ENCODE data around the gene GPR157.
"Not testable (repeated sequence)": the region's sequence is repeated elsewhere in the genome, so short reads cannot be mapped to it uniquely, and the experiment has no call there.

The GPR157 gene

GRCh38 chr1:9165396-9165795, 36.5 kb upstream of the GPR157 start:
- DNase-seq (ENCODE audit: extremely low read depth, low read depth) = no peak
- no peak for TF ChIP-seq CTCF (IDR thresholded peaks at IDR 0.05; ENCODE audit: low read depth, low read length)

DNA sequence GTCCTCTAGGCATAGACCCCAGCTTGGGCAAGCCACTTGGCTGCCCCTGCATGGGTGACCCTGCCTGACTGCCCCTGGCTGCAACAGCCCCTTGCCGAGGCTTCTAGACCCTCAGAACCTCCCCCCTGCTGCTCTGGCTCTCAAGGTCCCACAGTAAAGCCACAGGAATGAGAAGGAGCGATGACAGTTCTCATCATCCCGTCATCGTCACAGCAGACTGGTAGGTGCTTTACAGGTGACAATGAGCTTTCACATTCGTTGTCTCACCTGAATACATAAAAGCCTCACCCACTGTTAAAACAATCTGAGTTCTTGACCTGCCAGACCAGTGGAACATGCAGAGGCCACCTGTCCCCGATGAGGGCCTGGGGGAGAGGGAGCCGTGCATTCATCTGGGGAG, 36.0 kb upstream of the GPR157 start:
- DNase-seq (ENCODE audit: extremely low read depth, low read depth) = no peak
- TF ChIP-seq CTCF (IDR thresholded peaks at IDR 0.05; ENCODE audit: low read depth, low read length) = no peak

DNA sequence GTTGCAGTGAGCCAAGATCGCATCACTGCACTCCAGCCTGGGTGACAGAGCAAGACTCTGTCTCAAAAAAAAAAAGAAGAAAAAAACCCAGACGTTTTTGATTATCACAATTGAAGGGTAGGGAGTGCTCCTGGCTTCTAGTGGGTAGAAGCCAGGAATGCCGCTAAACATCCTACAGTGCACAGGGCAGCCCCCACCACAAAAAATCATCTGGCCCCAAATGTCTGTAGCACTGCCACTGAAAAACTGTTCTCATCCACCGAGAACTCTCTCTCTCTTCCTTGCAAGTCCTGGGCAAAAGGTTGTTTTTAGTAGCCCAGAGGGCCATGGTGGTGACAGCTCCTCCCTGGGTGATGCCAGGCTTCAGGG, 35.6 kb upstream of the GPR157 start:
- no peak for TF ChIP-seq CTCF (IDR thresholded peaks at IDR 0.05; ENCODE audit: low read depth, low read length)

DNA sequence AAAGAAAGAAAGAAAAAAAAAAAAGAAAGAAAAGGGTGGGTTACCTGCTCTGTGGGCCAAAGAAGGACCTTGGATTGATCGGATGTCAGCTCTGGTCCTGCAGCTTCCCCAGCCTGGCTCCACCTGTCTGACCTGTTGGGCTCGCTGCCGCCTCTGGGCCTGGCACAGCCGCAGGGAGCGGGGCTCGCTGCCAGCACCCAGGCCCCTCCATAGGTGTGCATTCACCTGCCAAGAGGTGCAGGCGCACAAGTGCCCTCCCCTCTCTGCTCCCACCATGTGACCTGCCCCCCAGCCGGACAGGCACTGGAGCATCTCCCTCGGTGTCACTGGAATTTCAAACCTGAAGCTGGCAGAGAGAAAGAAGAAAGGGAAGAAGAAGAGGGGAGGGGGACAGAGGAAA, 33.1 kb upstream of the GPR157 start:
- no peak for DNase-seq (ENCODE audit: extremely low read depth, low read depth)
- no peak for TF ChIP-seq CTCF (IDR thresholded peaks at IDR 0.05; ENCODE audit: low read depth, low read length)

More for the DNA sequence above, 35.6 kb upstream of the GPR157 start:
- DNase-seq (ENCODE audit: extremely low read depth, low read depth) = no peak

GRCh38 chr1:9161342-9161741, 32.4 kb upstream of the GPR157 start:
- DNase-seq (ENCODE audit: extremely low read depth, low read depth) = no peak
- no peak for TF ChIP-seq CTCF (IDR thresholded peaks at IDR 0.05; ENCODE audit: low read depth, low read length)

GRCh38 chr1:9160079-9160717, 31.3 kb upstream of the GPR157 start:
- no peak for DNase-seq (ENCODE audit: extremely low read depth, low read depth)
- TF ChIP-seq CTCF (IDR thresholded peaks at IDR 0.05; ENCODE audit: low read depth, low read length) = no peak

DNA sequence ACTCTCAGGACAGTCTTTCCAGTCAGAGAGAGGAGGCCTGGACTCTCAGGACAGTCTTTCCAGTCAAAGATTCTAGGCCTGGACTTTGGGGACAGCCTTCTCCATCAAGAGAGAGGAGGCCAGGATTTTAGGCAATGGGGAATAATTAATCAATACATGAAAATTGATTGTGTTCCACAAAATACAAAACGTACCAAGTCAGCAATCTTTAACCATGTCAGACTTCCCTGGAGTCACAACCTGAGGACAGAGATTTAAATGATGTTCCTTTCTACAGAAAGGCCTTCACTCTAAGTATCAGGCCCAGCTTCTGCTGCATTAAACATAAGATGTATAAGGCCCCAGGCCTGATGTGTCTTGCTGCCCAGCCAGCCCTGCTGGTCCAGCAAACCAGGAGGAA, 27.0 kb upstream of the GPR157 start:
- no peak for TF ChIP-seq CTCF (IDR thresholded peaks at IDR 0.05; ENCODE audit: low read depth, low read length)
- no peak for DNase-seq (ENCODE audit: extremely low read depth, low read depth)

DNA sequence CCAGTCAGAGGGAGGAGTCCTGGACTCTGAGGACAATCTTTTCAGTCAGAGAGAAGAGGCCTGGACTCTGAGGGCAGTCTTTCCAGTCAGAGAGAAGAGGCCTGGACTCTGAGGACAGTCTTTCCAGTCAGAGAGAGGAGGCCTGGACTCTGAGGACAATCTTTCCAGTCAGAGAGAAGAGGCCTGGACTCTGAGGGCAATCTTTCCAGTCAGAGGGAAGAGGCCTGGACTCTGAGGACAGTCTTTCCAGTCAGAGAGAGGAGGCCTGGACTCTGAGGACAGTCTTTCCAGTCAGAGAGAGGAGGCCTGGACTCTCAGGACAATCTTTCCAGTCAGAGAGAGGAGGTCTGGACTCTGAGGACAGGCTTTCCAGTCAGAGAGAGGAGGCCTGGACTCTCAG, 26.5 kb upstream of the GPR157 start:
- not testable (repeated sequence) for DNase-seq (ENCODE audit: extremely low read depth, low read depth)
